GM21528 (cell line): ENCODE data around the gene POLRMT.

Source experiments
- ATAC-seq: cut with Tn5 transposase; IDR thresholded peaks from one replicate; pipeline ENCODE4 v1.9.1; 2021; ENCODE audit warnings: mild to moderate bottlenecking, moderate library complexity; ENCODE audit not compliant: unreplicated experiment, low FRiP score

Gene POLRMT

GRCh38 chr19:663682-664117 is 30.4 kb upstream of the POLRMT start:
- no peak for ATAC-seq

- ATAC-seq = peak; percentile 49
These were observed 29.8 kb upstream of the POLRMT start, which contains the start of gene RNF126 for GRCh38 chr19:662962-663681. RNF126 (minus strand) TSS chr19:663214; CDS start chr19:663121, 93 bp downstream.

GRCh38 chr19:662207-662961 is 29.0 kb upstream of the POLRMT start:
- peak; percentile 13 for ATAC-seq

GRCh38 chr19:661427-662196 is 28.3 kb upstream of the POLRMT start:
- no peak for ATAC-seq

- no peak for ATAC-seq
These were observed 27.6 kb upstream of the POLRMT start for GRCh38 chr19:660793-661426.

- ATAC-seq = no peak
These were observed 25.8 kb upstream of the POLRMT start for GRCh38 chr19:658916-659839.

- no peak for ATAC-seq
These were observed 24.9 kb upstream of the POLRMT start for GRCh38 chr19:658059-658839.

- ATAC-seq = no peak
These were observed 24.3 kb upstream of the POLRMT start for GRCh38 chr19:657611-658010.

GRCh38 chr19:656751-657559 is 23.6 kb upstream of the POLRMT start:
- no peak for ATAC-seq

GRCh38 chr19:655691-656090 is 22.4 kb upstream of the POLRMT start:
- ATAC-seq = no peak

GRCh38 chr19:653425-653824 is 20.1 kb upstream of the POLRMT start:
- ATAC-seq = no peak

- no peak for ATAC-seq
These were observed 19.4 kb upstream of the POLRMT start for GRCh38 chr19:652467-653389.

GRCh38 chr19:651991-652390 is 18.7 kb upstream of the POLRMT start:
- ATAC-seq = no peak

GRCh38 chr19:651114-651818 is 17.9 kb upstream of the POLRMT start:
- no peak for ATAC-seq

- no peak for ATAC-seq
These were observed 16.8 kb upstream of the POLRMT start for GRCh38 chr19:650121-650520.
